Parathyroid adenoma (tissue), 2 donors: ENCODE data around the gene HEMGN.
"Not testable (repeated sequence)": the region's sequence is repeated elsewhere in the genome, so short reads cannot be mapped to it uniquely, and the experiment has no call there.

ENCODE experiments used
- H2AFZ ChIP-seq: fragments of 300-600 bp; sonication (generic); one replicate; pipeline ENCODE4 v1.7.0; 2017; ENCODE audit warnings: antibody characterized with exemption, mild to moderate bottlenecking
- H3K27ac ChIP-seq: fragments of 300-600 bp; sonication (generic); one replicate; pipeline ENCODE4 v1.7.0; 2017
- H3K27me3 ChIP-seq: fragments of 300-600 bp; sonication (generic); one replicate; pipeline ENCODE4 v1.7.0; 2017; ENCODE audit warnings: low read length; ENCODE audit not compliant: control insufficient read depth, insufficient read depth
- H3K36me3 ChIP-seq: fragments of 300-600 bp; sonication (generic); one replicate; pipeline ENCODE4 v1.7.0; 2017; ENCODE audit warnings: low read length; ENCODE audit not compliant: control insufficient read depth, insufficient read depth
- H3K4me1 ChIP-seq: fragments of 300-600 bp; sonication (generic); one replicate; pipeline ENCODE4 v1.7.0; 2017; ENCODE audit warnings: control low read depth
- H3K4me2 ChIP-seq: fragments of 300-600 bp; sonication (generic); one replicate; pipeline ENCODE4 v1.7.0; 2017; ENCODE audit warnings: low read length
- H3K4me3 ChIP-seq: fragments of 300-600 bp; sonication (generic); one replicate; pipeline ENCODE4 v1.7.0; 2017; ENCODE audit warnings: low read depth, low read length
- H3K79me2 ChIP-seq: fragments of 300-600 bp; sonication (generic); one replicate; pipeline ENCODE4 v1.7.0; 2017; ENCODE audit warnings: control low read depth
- H3K9ac ChIP-seq: fragments of 300-600 bp; sonication (generic); one replicate; pipeline ENCODE4 v1.7.0; 2017; ENCODE audit warnings: mild to moderate bottlenecking
- H3K9me3 ChIP-seq: fragments of 300-600 bp; sonication (generic); one replicate; pipeline ENCODE4 v1.7.0; 2017; ENCODE audit warnings: low read length; ENCODE audit not compliant: control insufficient read depth
- TF ChIP-seq, protein P1 (sequence below): fragments of 300-600 bp; sonication (generic); IDR thresholded peaks from one replicate; pipeline ENCODE4 v1.7.0; 2017; ENCODE audit warnings: antibody characterized with exemption, mild to moderate bottlenecking
- donor health status: primary hyperparathyroidism.

The HEMGN gene

DNA sequence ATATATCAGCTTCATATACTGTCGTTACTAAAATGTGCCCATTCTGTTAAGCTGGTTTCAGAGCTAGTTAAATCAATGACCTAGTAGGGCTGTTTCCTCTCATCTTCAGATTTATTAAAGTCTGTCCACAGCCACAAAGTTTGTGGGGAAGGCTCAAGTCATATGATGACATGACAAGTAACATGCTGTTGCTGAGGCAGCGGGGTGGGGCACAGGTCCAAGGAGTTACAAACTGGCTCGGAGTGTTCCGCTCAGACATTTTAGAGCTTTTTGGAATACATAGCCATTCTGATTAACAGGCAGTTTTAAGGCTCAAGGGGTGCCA is 42.5 kb upstream of the HEMGN start:
- TF ChIP-seq, protein P1, sequence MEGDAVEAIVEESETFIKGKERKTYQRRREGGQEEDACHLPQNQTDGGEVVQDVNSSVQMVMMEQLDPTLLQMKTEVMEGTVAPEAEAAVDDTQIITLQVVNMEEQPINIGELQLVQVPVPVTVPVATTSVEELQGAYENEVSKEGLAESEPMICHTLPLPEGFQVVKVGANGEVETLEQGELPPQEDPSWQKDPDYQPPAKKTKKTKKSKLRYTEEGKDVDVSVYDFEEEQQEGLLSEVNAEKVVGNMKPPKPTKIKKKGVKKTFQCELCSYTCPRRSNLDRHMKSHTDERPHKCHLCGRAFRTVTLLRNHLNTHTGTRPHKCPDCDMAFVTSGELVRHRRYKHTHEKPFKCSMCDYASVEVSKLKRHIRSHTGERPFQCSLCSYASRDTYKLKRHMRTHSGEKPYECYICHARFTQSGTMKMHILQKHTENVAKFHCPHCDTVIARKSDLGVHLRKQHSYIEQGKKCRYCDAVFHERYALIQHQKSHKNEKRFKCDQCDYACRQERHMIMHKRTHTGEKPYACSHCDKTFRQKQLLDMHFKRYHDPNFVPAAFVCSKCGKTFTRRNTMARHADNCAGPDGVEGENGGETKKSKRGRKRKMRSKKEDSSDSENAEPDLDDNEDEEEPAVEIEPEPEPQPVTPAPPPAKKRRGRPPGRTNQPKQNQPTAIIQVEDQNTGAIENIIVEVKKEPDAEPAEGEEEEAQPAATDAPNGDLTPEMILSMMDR: no peak
- Histone ChIP-seq H3K4me3 (no peak overlapping the region), H3K79me2 (peaks cover 4% of the 10 kb centered on the region), H3K27me3 (no peaks in the 10 kb centered on the region), H2AFZ (no peak overlapping the region), H3K27ac (no peak overlapping the region), H3K4me1 (no peaks in the 10 kb centered on the region), H3K9me3 (no peaks in the 10 kb centered on the region), H3K4me2 (no peak overlapping the region), H3K36me3 (no peaks in the 10 kb centered on the region), H3K9ac (no peak overlapping the region)

DNA sequence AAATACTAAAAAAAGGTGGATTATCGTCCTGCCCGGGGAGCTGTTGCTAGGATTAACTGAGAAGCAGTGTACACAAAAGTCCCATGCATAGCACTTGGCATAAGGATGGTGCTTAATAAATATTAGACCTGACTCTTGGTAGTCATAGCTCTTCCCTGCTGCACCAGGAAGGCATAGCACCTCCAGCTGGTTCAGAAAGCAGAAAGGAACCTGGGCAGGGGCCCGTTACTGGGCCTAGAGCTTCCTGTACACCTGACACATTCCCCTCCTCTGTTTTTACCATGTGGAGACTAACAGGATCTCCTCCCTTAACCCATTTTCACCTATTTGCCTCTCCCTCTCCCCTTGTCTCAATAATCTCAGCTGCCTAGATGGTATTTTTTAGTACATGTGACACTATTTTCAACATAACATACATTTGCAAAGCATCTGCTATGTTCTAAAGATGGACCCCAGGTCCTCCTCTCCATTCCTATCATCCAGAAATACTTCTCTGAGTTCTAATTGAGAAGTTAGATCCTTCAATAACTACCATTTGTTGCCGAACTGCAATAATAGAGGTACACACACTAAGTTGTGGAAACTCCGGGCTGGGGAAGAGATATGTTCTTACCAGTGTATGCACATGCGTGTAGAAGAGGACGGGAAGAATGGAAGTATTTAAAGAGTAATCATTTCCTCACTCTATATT is 42.0 kb upstream of the HEMGN start:
- Histone ChIP-seq H3K79me2 (no peaks in the 10 kb centered on the region), H3K4me3 (no peak overlapping the region), H3K4me2 (no peak overlapping the region), H3K27me3 (no peaks in the 10 kb centered on the region), H3K4me1 (no peaks in the 10 kb centered on the region), H3K27ac (no peak overlapping the region), H2AFZ (no peak overlapping the region), H3K36me3 (no peaks in the 10 kb centered on the region), H3K9me3 (no peaks in the 10 kb centered on the region), H3K9ac (no peak overlapping the region)
- TF ChIP-seq, protein P1: no peak

DNA sequence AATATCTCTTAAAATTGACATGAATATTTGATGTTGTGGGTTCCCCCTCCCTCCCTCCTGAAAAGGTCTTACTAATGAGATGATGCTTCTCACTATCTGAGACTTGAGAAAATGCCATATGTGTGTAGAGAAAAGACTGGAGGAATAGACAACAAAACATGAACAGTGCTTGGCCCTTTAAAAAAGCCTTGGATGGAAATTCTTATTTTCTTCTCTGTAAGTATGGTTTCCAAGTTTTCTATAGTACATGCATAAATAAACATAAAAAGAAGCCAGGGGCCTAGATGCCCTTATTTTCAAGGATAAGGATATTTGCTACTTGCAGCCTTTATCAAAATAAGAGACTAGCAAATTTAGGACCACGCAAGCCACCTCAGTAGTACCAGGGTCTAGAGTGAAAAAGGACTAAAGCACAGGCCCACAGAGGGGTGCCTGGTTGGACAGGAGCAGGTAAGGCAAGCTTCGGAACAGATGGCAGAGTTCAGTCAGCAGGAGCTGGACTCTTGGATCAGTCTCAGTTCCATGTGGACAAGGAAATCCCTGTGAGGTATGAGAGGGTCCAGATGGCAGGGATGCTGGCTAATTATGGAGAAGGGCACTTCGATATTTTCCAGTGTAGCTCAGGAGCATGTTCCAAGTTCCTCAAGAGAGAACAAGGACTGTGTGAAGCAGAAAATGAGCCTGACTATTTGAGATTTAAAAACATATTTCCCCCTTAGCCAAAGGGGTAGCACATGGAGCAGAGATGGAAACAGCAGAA is 40.6 kb upstream of the HEMGN start:
- no peaks in the 10 kb centered on the region for H3K27me3 ChIP-seq
- no peak overlapping the region for H3K9ac ChIP-seq
- no peak overlapping the region for H3K27ac ChIP-seq
- TF ChIP-seq, protein P1: no peak
- H2AFZ ChIP-seq: no peak overlapping the region
- H3K36me3 ChIP-seq: no peaks in the 10 kb centered on the region
- H3K4me3 ChIP-seq: no peak overlapping the region
- H3K4me1 ChIP-seq: no peaks in the 10 kb centered on the region
- H3K4me2 ChIP-seq: no peak overlapping the region
- H3K9me3 ChIP-seq: no peaks in the 10 kb centered on the region
- H3K79me2 ChIP-seq: no peaks in the 10 kb centered on the region

DNA sequence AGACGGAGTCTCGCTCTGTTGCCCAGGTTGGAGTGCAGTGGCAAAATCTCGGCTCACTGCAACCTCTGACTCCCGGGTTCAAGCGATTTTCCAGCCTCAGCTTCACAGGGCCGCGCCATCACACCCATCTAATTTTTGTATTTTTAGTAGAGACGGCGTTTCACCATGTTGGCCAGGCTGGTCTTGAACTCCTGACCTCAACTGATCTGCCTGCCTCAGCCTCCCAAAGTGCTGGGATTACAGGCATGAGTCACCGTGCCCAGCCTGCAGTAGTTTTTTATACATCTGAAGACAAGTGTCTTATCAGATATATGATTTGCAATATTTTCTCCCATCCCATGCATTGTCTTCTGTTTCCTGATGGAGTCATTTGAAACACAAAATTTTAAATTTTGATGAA is 38.7 kb upstream of the HEMGN start:
- not testable (repeated sequence) for H3K27ac ChIP-seq, H3K79me2 ChIP-seq, H3K27me3 ChIP-seq, H3K4me1 ChIP-seq, H3K4me3 ChIP-seq, H3K9me3 ChIP-seq, H2AFZ ChIP-seq, H3K9ac ChIP-seq, H3K36me3 ChIP-seq, H3K4me2 ChIP-seq

DNA sequence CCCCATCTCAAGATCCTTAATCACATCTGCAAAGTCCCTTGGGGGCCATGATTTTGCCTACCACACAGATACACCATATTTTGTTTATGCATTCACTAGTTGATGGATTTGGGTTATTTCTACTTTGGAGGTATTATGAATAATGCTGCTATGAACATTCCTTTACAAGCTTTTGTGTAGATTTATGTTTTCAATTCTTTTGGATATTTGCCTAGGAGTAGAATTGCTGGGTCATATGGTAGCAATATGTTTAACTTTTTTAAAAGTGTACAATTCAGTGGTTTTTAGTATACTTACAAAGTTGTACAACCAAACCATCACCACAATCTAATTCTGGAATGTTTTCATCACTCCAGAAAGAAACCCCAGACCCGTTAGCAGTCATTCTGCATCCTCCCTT is 37.4 kb upstream of the HEMGN start:
- Histone ChIP-seq H3K36me3 (no peaks in the 10 kb centered on the region), H3K9ac (no peak overlapping the region), H2AFZ (no peak overlapping the region), H3K4me2 (no peak overlapping the region), H3K4me3 (no peak overlapping the region), H3K9me3 (no peaks in the 10 kb centered on the region), H3K27me3 (no peaks in the 10 kb centered on the region), H3K4me1 (no peaks in the 10 kb centered on the region), H3K79me2 (no peaks in the 10 kb centered on the region), H3K27ac (no peak overlapping the region)
- TF ChIP-seq, protein P1: no peak
